Transverse colon (tissue), 4 donors: Measurements from ENCODE around the gene KCTD1. TPM values are rescaled to one million over a fixed set of nuclear protein-coding genes. Genes with fewer than 3 reads are reported as not detected.
"Not testable (repeated sequence)": the region's sequence is repeated elsewhere in the genome, so short reads cannot be mapped to it uniquely, and the experiment has no call there.

Source experiments
- DNase-seq: peaks from one replicate; pipeline ENCODE4 v3.0.0-alpha.2; 2019
- H3K27ac ChIP-seq, 4 donors: fragments of 200-600 bp; sonication (generic); 2 replicates each; pipeline ENCODE4 v1.5.1; 2016 to 2018; ENCODE audit warnings: inconsistent platforms in 4 of 4
- H3K27me3 ChIP-seq: fragments of 200-600 bp; sonication (generic); 2 replicates; pipeline ENCODE4 v1.5.1; 2017; ENCODE audit warnings: inconsistent platforms
- H3K36me3 ChIP-seq, 4 donors: fragments of 200-600 bp; sonication (generic); 2 replicates each; pipeline ENCODE4 v1.5.1; 2017 to 2019; ENCODE audit warnings: inconsistent platforms in 4 of 4
- H3K4me1 ChIP-seq, 4 donors: fragments of 200-600 bp; sonication (generic); 2 replicates each; pipeline ENCODE4 v1.5.1; 2017 to 2020; ENCODE audit warnings: inconsistent platforms in 4 of 4
- H3K4me3 ChIP-seq, 4 donors: fragments of 200-600 bp; sonication (generic); 1 replicate in 1 of 4; 2 replicates in 3 of 4; pipeline versions ENCODE4 v1.5.1 to v1.6.1; 2017 to 2019; ENCODE audit warnings: inconsistent platforms in 4 of 4
- H3K9me3 ChIP-seq, 2 donors: fragments of 200-600 bp; sonication (generic); 2 replicates each; pipeline ENCODE4 v1.5.1; 2017 to 2019; ENCODE audit warnings: inconsistent platforms in 2 of 2
- EP300 ChIP-seq: sonication (generic); formaldehyde crosslinking; IDR thresholded peaks from one replicate; pipeline ENCODE4 v1.6.1; 2017; ENCODE audit warnings: antibody characterized with exemption, low read depth
- POLR2A ChIP-seq: fragments of 450-650 bp; IDR thresholded peaks from one replicate; pipeline ENCODE4 v1.6.1; 2016; ENCODE audit warnings: antibody characterized with exemption, mild to moderate bottlenecking, moderate library complexity
- POLR2AphosphoS5 ChIP-seq, 3 donors: sonication (generic); formaldehyde crosslinking; IDR thresholded peaks; one replicate each; pipeline ENCODE4 v1.6.1; 2016; ENCODE audit warnings: antibody characterized with exemption in 3 of 3
- WGBS, 2 donors: methylation state at CpG; one replicate each; pipeline ENCODE4 v1.1.5; 2018; ENCODE audit warnings: low coverage in 1 of 2; 5-methylcytosine and 5-hydroxymethylcytosine counted together
- in situ Hi-C, 4 donors: fragments of 200-750 bp; cut with MboI; loops; one replicate each; pipeline versions ENCODE4 v1.15.0 to v1.15.1; 2017; ENCODE audit warnings: low sequenced_read_pairs in 3 of 4, low pct_ligation_motif_present in 1 of 4, low pct_unique_long_range_greater_than_20kb in 1 of 4
- intact Hi-C: fragments of 100-400 bp; cut with DNase I; formaldehyde crosslinking; loops from one replicate; pipeline ENCODE4 v1.15.1; 2023; ENCODE audit warnings: low total_unique reads
- total RNA-seq, 4 donors: library from RNA; depleted of rRNA; stranded (reverse); fragments of >200 nt; gene quantifications; one replicate each; pipeline ENCODE4 v1.1.0, GENCODE V29; 2016
- TF ChIP-seq, protein P1 (sequence below), 5 experiments: fragments of 200-600 bp in 3 of 5; fragments of 450-650 bp in 2 of 5; sonication (generic) in 3 of 5; IDR thresholded peaks; 1 replicate in 2 of 5; 2 replicates in 3 of 5; pipeline ENCODE4 v1.5.1; 2016 to 2017; ENCODE audit warnings: antibody characterized with exemption in 5 of 5, inconsistent platforms in 3 of 5, mild to moderate bottlenecking in 2 of 5, moderate library complexity in 1 of 5

The KCTD1 gene
- total RNA-seq, 4 donors from 2014 or later, result 9.0 to 42.3 (median 13.5) TPM

DNA sequence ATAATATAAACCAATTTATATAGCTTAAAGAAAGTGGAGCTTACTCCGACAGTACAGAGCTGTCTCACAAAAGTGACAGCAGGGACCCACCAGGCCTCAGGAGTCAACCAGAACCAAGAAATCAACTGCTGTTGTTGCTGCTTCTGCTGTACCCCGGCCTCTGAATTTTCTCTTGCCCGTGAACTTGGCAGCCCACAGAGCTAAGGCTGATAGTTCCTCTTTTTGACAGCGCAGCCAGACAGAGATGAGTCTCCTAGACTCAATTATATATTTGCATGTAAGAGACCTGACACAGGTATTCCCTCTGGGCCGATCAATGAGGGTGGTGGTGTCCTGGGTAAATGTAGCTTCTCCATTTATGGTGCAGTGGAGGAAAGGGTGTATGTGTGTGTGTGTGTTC is 109.4 kb downstream of the KCTD1 start:
- intact Hi-C loops, result no loop called here

DNA sequence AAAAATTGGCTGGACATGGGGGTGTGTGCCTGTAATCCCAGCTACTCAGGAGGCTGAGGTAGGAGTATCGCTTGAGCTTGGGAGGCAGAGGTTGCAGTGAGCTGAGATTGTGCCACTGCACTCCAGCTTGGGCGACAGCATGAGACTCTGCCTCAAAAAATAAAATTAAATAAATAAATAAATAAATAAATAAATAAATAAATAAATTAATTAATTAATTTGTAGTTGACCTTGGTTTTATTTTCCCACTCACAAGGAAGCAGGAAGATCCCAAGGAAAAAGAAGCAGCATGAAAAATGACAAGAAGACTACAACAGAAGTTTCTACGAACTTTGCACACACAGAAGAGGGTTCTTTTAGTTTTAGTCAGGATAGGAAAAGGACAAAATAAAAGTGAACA is 110.7 kb downstream of the KCTD1 start:
- H3K27ac ChIP-seq, intact Hi-C loops, DNase-seq, H3K36me3 ChIP-seq, H3K4me1 ChIP-seq, H3K9me3 ChIP-seq, H3K27me3 ChIP-seq, in situ Hi-C loops, H3K4me3 ChIP-seq: not testable (repeated sequence)
- WGBS, 2 donors, result 73 to 93% methylated on average over 3 of the region's 3 CpGs

More for the DNA sequence above, 109.4 kb downstream of the KCTD1 start:
- H3K4me3 ChIP-seq, result no peak overlapping the region
- H3K9me3 ChIP-seq, result no peaks in the 10 kb centered on the region
- DNase-seq, result no peak
- no peaks in the 10 kb centered on the region for H3K4me1 ChIP-seq
- 68% methylated on average over 5 of the region's 5 CpGs; no CpG with 5 or more reads in 1 of the 2 donors for WGBS, 2 donors
- TF ChIP-seq POLR2A (no peak), EP300 (no peak), POLR2AphosphoS5 (IDR thresholded peaks at IDR 0.05) (no peak)
- TF ChIP-seq, protein P1, sequence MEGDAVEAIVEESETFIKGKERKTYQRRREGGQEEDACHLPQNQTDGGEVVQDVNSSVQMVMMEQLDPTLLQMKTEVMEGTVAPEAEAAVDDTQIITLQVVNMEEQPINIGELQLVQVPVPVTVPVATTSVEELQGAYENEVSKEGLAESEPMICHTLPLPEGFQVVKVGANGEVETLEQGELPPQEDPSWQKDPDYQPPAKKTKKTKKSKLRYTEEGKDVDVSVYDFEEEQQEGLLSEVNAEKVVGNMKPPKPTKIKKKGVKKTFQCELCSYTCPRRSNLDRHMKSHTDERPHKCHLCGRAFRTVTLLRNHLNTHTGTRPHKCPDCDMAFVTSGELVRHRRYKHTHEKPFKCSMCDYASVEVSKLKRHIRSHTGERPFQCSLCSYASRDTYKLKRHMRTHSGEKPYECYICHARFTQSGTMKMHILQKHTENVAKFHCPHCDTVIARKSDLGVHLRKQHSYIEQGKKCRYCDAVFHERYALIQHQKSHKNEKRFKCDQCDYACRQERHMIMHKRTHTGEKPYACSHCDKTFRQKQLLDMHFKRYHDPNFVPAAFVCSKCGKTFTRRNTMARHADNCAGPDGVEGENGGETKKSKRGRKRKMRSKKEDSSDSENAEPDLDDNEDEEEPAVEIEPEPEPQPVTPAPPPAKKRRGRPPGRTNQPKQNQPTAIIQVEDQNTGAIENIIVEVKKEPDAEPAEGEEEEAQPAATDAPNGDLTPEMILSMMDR (IDR thresholded peaks at IDR 0.05), result no peak
- in situ Hi-C loops, result no loop called here
- no peaks in the 10 kb centered on the region for H3K36me3 ChIP-seq
- H3K27ac ChIP-seq, result no peak overlapping the region
- no peaks in the 10 kb centered on the region for H3K27me3 ChIP-seq

- in situ Hi-C loops (no loop called here), intact Hi-C loops (no loop called here)
- TF ChIP-seq POLR2AphosphoS5 (IDR thresholded peaks at IDR 0.05), result no peak
- TF ChIP-seq POLR2A, result no peak
- TF ChIP-seq, protein P1 (IDR thresholded peaks at IDR 0.05), result no peak
These were observed 111.9 kb downstream of the KCTD1 start for GRCh38 chr18:26436176-26437051.

GRCh38 chr18:26435415-26436095 is 112.8 kb downstream of the KCTD1 start:
- intact Hi-C loops (no loop called here), in situ Hi-C loops (no loop called here)
- Histone ChIP-seq H3K27ac (no peak overlapping the region), H3K36me3 (no peaks in the 10 kb centered on the region), H3K9me3 (no peaks in the 10 kb centered on the region), H3K4me1 (no peaks in the 10 kb centered on the region), H3K4me3 (no peak overlapping the region), H3K27me3 (no peaks in the 10 kb centered on the region)
- no peak for DNase-seq
- WGBS, 2 donors, result 86 to 88% methylated on average over 8 of the region's 8 CpGs
- no peak for TF ChIP-seq POLR2A
- TF ChIP-seq, protein P1 (IDR thresholded peaks at IDR 0.05), result no peak
- no peak for TF ChIP-seq POLR2AphosphoS5 (IDR thresholded peaks at IDR 0.05)
- TF ChIP-seq EP300, result no peak

More at GRCh38 chr18:26436176-26437051, 111.9 kb downstream of the KCTD1 start:
- no peak overlapping the region for H3K4me3 ChIP-seq
- DNase-seq, result no peak
- H3K36me3 ChIP-seq, result no peaks in the 10 kb centered on the region
- no peaks in the 10 kb centered on the region for H3K4me1 ChIP-seq
- WGBS, 2 donors, result 83 to 84% methylated on average over 4 to 11 of the region's 11 CpGs
- no peak overlapping the region for H3K27ac ChIP-seq
- H3K9me3 ChIP-seq, result no peaks in the 10 kb centered on the region
- H3K27me3 ChIP-seq, result no peaks in the 10 kb centered on the region
